Measurements from ENCODE around the gene JOSD2. TPM values are rescaled to one million over a fixed set of nuclear protein-coding genes. Genes with fewer than 3 reads are reported as not detected.

JOSD2 gene
- total and polyA plus RNA-seq, 2 donors (not counting 3 experiments of a cell fraction or from before 2014, with no cell fraction given): 37.4 to 62.8 TPM

GRCh38 chr19:50468818-50469217, 42.2 kb downstream of the JOSD2 start:
- no peak overlapping the region for H3K4me2 ChIP-seq (ENCODE audit: insufficient read depth, low read length)
- no peak overlapping the region for H3K27ac ChIP-seq (ENCODE audit: insufficient read depth, low read depth, low read length)
- no peaks in the 10 kb centered on the region for H3K27me3 ChIP-seq (ENCODE audit: control insufficient read depth in 2 of 2, insufficient read depth in 2 of 2, low read length in 2 of 2)
- FAIRE-seq: no peak
- dilution Hi-C loops (cut with MboI; ENCODE audit: extremely low pct_ligation_motif_present, low sequenced_read_pairs) (no loop called here), intact Hi-C loops (cut with micrococcal nuclease) (no loop called here)
- H3K9me3 ChIP-seq (replicated peaks; ENCODE audit: control insufficient read depth, insufficient read depth, low read length): no peaks in the 10 kb centered on the region
- POLR2A ChIA-PET: no interaction called here
- no TSS peak for BruUV-seq (replicated peaks)
- H3K4me1 ChIP-seq (ENCODE audit: control insufficient read depth, extremely low read depth, insufficient read depth, low read length): no peaks in the 10 kb centered on the region
- no peaks in the 10 kb centered on the region for H3K9me1 ChIP-seq (replicated peaks; ENCODE audit: control insufficient read depth, extremely low read depth, insufficient read depth, low read length)
- H4K20me1 ChIP-seq (replicated peaks; ENCODE audit: control insufficient read depth, extremely low read depth, insufficient read depth, low read length): no peaks in the 10 kb centered on the region
- CTCF ChIA-PET: no interaction called here
- H2AFZ ChIP-seq (ENCODE audit: low read depth, low read length): no peak overlapping the region
- DNase-seq (ENCODE audit: low read depth, low spot score): no peak
- no peaks in the 10 kb centered on the region for H3K79me2 ChIP-seq (ENCODE audit: control insufficient read depth, insufficient read depth, low read length)
- no peak for TF ChIP-seq MYC (IDR thresholded peaks at IDR 0.05; ENCODE audit: low read depth, low read length)
- no peak for TF ChIP-seq CTCF (IDR thresholded peaks at IDR 0.05; ENCODE audit: extremely low read depth in 1 of 2, insufficient read depth in 1 of 2, low read depth in 1 of 2, low read length in 2 of 2)
- no peak for TF ChIP-seq JUN (IDR thresholded peaks at IDR 0.05; ENCODE audit: borderline replicate concordance, insufficient read depth, insufficient read length, low read depth)
- TF ChIP-seq FOS (IDR thresholded peaks at IDR 0.05; ENCODE audit: borderline replicate concordance, insufficient read depth, low read length): no peak
- TF ChIP-seq POLR2AphosphoS5 (IDR thresholded peaks at IDR 0.05; ENCODE audit: insufficient read depth, low read depth, low read length): no peak
- TF ChIP-seq EZH2 (IDR thresholded peaks at IDR 0.05; ENCODE audit: borderline replicate concordance, low read depth, low read length, severe bottlenecking): no peak
- TF ChIP-seq GATA2 (IDR thresholded peaks at IDR 0.05; ENCODE audit: insufficient read depth, insufficient read length, low read depth, low read length): no peak
- H3K9ac ChIP-seq (replicated peaks; ENCODE audit: extremely low read depth, insufficient read depth, low read length): no peak overlapping the region
- no peaks in the 10 kb centered on the region for H3K36me3 ChIP-seq (ENCODE audit: control insufficient read depth in 2 of 2, extremely low read depth in 1 of 2, insufficient read depth in 2 of 2, low read length in 2 of 2)
- H3K4me3 ChIP-seq (replicated peaks in 1 of 3; ENCODE audit: insufficient read depth in 1 of 3, low read depth in 1 of 3, low read length in 3 of 3): no peak overlapping the region

Measured in endothelial cell of umbilical vein (primary cell).